HG03108 (cell line): ENCODE results near the gene TPD52L2.
A peak's percentile ranks its signal among the peaks of the same experiment; 100 is the strongest.
"Not testable (repeated sequence)": the region's sequence is repeated elsewhere in the genome, so short reads cannot be mapped to it uniquely, and the experiment has no call there.

Experiments
- ATAC-seq: cut with Tn5 transposase; IDR thresholded peaks from one replicate; pipeline ENCODE4 v1.9.1; 2021; ENCODE audit warnings: moderate library complexity; ENCODE audit not compliant: unreplicated experiment

Gene TPD52L2

GRCh38 chr20:63878899-63879663 is 14.0 kb downstream of the TPD52L2 start:
- no peak for ATAC-seq

- ATAC-seq, result not testable (repeated sequence)
Observed at GRCh38 chr20:63880901-63881300, 15.8 kb downstream of the TPD52L2 start.

- no peak for ATAC-seq
Observed at GRCh38 chr20:63881451-63882226, 16.6 kb downstream of the TPD52L2 start.

- no peak for ATAC-seq
Observed at GRCh38 chr20:63882257-63883200, 17.5 kb downstream of the TPD52L2 start.

GRCh38 chr20:63883201-63883593 is 18.1 kb downstream of the TPD52L2 start:
- no peak for ATAC-seq

GRCh38 chr20:63884506-63885263 is 19.6 kb downstream of the TPD52L2 start:
- no peak for ATAC-seq

GRCh38 chr20:63885264-63886053 is 20.4 kb downstream of the TPD52L2 start:
- ATAC-seq, result no peak

GRCh38 chr20:63886054-63886419 is 21.0 kb downstream of the TPD52L2 start:
- no peak for ATAC-seq

- ATAC-seq, result no peak
Observed at GRCh38 chr20:63886921-63887320, 21.9 kb downstream of the TPD52L2 start.

- no peak for ATAC-seq
Observed at GRCh38 chr20:63889241-63890200, 24.5 kb downstream of the TPD52L2 start.

- ATAC-seq, result no peak
Observed at GRCh38 chr20:63890201-63890576, 25.1 kb downstream of the TPD52L2 start.

GRCh38 chr20:63890616-63891015 is 25.5 kb downstream of the TPD52L2 start:
- ATAC-seq, result no peak

GRCh38 chr20:63891061-63892002 is 26.3 kb downstream of the TPD52L2 start:
- no peak for ATAC-seq

- ATAC-seq, result no peak
Observed at GRCh38 chr20:63892402-63892801, 27.3 kb downstream of the TPD52L2 start.

GRCh38 chr20:63893999-63894357 is 28.9 kb downstream of the TPD52L2 start:
- no peak for ATAC-seq

GRCh38 chr20:63894358-63895201 is 29.5 kb downstream of the TPD52L2 start, which contains the start of gene DNAJC5:
TSS of gene DNAJC5 (plus strand) at chr20:63895126. CDS start at chr20:63928346, 33,220 bp downstream.
- ATAC-seq, result peak; percentile 72
